Loucy (cell line): Measurements from ENCODE around the gene EBF3.

Source experiments
- CTCF ChIP-seq: fragments of 200-600 bp; sonication (generic); conservative IDR thresholded peaks from 2 replicates; pipeline ENCODE4 v1.5.1; 2014; ENCODE audit warnings: mild to moderate bottlenecking, antibody characterized with exemption, low read length
- EZH2phosphoT487 ChIP-seq: fragments of 200-600 bp; IDR thresholded peaks from 2 replicates; pipeline ENCODE4 v1.6.1; 2018; ENCODE audit warnings: antibody characterized with exemption, mild to moderate bottlenecking, moderate library complexity, borderline replicate concordance

- TF ChIP-seq CTCF (no peak), EZH2phosphoT487 (no peak)
Observed at GRCh38 chr10:129938460-129938859, 25.6 kb downstream of the EBF3 start.
